ENCODE data around the gene TLE4.
A peak's percentile ranks its signal among the peaks of the same experiment; 100 is the strongest.

Gene TLE4

DNA sequence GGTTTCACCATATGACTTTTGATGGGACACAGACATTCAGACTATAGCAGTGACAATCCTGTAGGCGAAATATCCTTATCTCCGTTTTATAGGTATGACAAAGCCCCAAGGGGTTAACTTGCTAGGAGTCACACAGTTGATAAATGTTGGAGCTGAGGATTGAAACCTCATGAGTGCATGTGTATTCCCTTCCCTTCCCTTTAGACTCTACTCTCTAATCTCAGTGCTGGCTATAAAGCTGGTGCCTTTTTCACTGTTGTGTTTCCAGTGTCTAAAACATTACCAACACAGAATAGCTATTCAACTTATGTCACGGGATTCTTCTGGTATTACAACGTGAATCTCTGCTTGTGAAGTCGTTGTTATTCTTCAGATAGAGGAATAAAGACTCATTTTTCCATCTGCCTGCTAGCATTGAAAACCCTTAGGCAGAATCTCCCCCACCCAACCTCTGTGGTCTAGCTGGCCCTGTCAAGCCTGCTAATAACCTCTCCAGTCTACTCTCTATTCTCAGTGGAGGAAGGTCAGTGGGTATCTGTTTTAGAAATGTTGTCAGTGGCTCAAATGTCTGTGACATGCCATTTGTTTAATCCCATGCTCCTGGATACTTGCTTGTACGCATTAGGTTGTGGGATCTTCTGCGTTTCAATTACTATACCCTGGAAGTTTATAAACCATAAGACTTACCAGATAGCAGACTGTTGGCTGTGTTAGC lies 121.2 kb downstream of the TLE4 start:
- Mint-ChIP-seq H3K4me3 (no peak overlapping the region), H3K9me3 (no peaks in the 10 kb centered on the region), H3K36me3 (ENCODE audit: low read depth) (peaks cover 54% of the 10 kb centered on the region), H3K27me3 (ENCODE audit: low read depth, poor library complexity) (peaks cover 3% of the 10 kb centered on the region), H3K4me1 (peaks cover 69% of the 10 kb centered on the region), H3K27ac (peak overlapping the region; percentile 16)
- no peak for DNase-seq
- TF ChIP-seq, protein P1, sequence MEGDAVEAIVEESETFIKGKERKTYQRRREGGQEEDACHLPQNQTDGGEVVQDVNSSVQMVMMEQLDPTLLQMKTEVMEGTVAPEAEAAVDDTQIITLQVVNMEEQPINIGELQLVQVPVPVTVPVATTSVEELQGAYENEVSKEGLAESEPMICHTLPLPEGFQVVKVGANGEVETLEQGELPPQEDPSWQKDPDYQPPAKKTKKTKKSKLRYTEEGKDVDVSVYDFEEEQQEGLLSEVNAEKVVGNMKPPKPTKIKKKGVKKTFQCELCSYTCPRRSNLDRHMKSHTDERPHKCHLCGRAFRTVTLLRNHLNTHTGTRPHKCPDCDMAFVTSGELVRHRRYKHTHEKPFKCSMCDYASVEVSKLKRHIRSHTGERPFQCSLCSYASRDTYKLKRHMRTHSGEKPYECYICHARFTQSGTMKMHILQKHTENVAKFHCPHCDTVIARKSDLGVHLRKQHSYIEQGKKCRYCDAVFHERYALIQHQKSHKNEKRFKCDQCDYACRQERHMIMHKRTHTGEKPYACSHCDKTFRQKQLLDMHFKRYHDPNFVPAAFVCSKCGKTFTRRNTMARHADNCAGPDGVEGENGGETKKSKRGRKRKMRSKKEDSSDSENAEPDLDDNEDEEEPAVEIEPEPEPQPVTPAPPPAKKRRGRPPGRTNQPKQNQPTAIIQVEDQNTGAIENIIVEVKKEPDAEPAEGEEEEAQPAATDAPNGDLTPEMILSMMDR (IDR thresholded peaks at IDR 0.05) = no peak

DNA sequence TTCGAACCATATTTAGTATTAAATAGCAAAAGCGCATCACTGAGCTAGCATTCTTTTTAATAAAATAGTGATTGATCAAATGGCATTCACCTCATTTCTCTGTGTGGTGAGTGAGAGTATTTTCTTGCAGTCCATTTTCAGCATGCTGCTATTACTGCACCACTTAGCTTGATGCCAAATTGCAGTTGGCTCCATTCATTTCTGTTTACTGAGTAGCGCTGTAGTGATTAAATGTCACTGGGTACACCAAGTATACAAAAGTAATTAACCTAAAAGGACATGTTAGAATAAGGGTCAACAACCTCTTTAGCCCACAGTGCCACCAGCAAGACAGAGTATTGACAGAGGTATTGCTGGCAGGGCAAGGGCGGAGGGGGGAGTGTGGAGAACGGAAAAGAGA lies 122.0 kb downstream of the TLE4 start:
- H3K9me3 Mint-ChIP-seq = no peaks in the 10 kb centered on the region
- peak overlapping the region; percentile 48 for H3K4me3 Mint-ChIP-seq
- peaks cover 51% of the 10 kb centered on the region for H3K36me3 Mint-ChIP-seq (ENCODE audit: low read depth)
- TF ChIP-seq, protein P1 (IDR thresholded peaks at IDR 0.05) = no peak
- H3K27ac Mint-ChIP-seq = peak overlapping the region; percentile 85
- no peak for DNase-seq
- peaks cover 65% of the 10 kb centered on the region for H3K4me1 Mint-ChIP-seq
- peaks cover 3% of the 10 kb centered on the region for H3K27me3 Mint-ChIP-seq (ENCODE audit: low read depth, poor library complexity)

DNA sequence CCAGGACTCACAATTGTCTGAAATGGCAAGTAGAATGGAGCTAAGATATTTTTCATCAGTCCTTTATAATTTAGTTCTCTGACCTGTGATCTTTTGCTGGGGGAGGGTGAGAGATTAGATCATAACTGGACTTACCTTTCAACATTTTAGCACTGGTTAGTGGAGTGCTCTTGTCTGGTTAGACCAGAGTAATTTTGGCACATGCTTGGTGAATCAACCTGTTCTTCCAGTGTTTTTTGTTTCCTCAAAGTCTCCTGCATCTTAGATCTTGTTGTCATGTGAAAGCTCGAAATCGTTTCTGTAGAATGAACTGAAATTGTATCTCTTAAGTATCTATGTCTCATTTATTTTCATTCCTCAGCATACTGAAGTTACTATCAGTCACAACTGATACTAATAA lies 122.4 kb downstream of the TLE4 start:
- Mint-ChIP-seq H3K9me3 (no peaks in the 10 kb centered on the region), H3K4me1 (peaks cover 61% of the 10 kb centered on the region), H3K27ac (peak overlapping the region; percentile 85), H3K36me3 (ENCODE audit: low read depth) (peaks cover 50% of the 10 kb centered on the region), H3K27me3 (ENCODE audit: low read depth, poor library complexity) (peaks cover 3% of the 10 kb centered on the region), H3K4me3 (peak overlapping the region; percentile 48)
- DNase-seq = no peak
- TF ChIP-seq, protein P1 (IDR thresholded peaks at IDR 0.05) = no peak

DNA sequence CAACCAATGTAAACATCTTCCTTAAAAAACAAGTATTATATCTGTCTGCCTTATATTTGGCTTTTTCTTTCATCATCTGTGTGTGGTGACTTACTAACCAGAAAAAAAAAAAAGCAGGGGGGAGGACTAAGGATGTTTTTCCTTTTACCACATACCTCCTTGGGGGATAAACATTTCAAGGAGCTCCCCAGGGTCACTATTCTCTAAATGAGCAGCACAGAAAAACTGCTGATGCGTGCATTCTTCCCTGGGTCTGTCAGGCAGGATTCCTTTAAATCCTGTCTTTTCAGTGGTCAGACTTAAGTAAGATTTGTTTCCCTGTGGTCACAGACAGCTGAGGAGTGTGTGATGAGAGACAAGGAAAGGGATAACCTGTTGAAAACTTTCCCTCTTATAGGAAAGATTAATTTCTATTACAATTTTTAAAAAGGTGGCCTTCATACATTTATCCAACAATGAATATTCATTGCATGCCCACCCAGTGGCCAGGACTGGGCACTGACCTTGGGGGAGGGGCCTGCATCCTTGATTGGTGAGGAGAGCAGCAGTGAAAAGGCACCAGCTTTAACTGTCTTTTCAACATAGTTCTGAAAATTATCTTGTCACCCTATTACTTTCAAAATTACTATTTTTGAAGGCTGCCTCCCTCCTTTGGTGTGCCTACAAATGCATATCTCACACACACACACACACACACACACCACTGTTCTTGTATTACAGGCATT lies 123.1 kb downstream of the TLE4 start:
- DNase-seq = no peak
- peak overlapping the region; percentile 85 for H3K27ac Mint-ChIP-seq
- H3K4me1 Mint-ChIP-seq = peaks cover 63% of the 10 kb centered on the region
- H3K4me3 Mint-ChIP-seq = no peak overlapping the region
- peaks cover 3% of the 10 kb centered on the region for H3K27me3 Mint-ChIP-seq (ENCODE audit: low read depth, poor library complexity)
- no peaks in the 10 kb centered on the region for H3K9me3 Mint-ChIP-seq
- TF ChIP-seq, protein P1 (IDR thresholded peaks at IDR 0.05) = no peak
- H3K36me3 Mint-ChIP-seq (ENCODE audit: low read depth) = peaks cover 51% of the 10 kb centered on the region

DNA sequence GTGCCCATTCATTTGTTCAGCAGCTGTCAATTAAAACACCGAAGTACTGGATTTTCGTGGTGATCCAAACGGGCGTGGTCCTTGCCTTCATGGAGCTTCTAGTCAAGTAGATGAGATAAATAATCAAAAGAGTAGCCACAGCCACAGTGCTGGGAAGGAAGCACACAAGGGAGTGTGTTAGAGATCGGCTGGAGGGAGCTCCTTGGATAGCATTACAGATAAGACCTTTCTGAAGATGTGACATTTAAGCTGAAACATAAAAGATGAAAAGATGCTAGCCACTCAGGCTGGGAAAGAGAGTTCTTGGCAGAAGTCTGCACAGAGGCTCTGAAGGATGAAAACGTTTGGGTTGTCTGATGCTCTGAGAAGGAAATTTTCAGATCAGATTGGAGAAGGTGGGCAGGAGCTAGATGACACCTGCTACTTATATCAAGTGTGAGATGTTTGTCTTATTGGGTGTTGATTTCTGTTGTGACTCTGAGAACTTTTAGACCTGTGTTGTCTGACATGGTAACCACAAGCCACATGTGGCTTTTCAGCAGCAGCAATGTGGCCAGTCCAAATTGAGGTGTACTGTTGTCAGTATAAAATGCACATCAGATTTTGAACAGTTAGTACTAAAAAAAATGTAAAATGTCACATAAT lies 123.9 kb downstream of the TLE4 start:
- peak overlapping the region; percentile 84 for H3K27ac Mint-ChIP-seq

More for the DNA sequence above, 123.9 kb downstream of the TLE4 start:
- Mint-ChIP-seq H3K36me3 (ENCODE audit: low read depth) (peaks cover 54% of the 10 kb centered on the region), H3K9me3 (no peaks in the 10 kb centered on the region), H3K27me3 (ENCODE audit: low read depth, poor library complexity) (peaks cover 3% of the 10 kb centered on the region), H3K4me1 (peaks cover 67% of the 10 kb centered on the region), H3K4me3 (no peak overlapping the region)
- no peak for DNase-seq
- TF ChIP-seq, protein P1 (IDR thresholded peaks at IDR 0.05) = no peak

All from nephron progenitor cell (in vitro differentiated cells).